ENCODE measurements around the gene FNDC3A.

DNA sequence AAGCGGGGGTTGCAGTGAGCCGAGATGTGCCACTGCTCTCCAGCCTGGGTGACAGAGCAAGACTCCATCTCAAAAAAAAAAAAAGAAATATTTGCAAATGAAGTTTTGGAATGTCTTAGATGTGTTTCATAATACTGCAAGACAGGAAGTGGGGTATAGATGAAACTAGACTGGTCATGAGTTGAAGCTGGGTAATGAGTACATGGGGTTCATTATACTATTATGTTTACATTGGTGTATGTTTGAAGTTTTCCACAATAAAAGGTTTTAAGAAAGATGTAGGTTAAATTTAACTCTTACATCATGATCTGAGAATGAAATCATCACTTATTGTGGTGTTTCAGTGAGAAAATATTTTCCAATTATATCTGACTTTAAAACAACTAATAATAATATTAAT is 19.0 kb downstream of the FNDC3A start:
- TF ChIP-seq, protein P1, sequence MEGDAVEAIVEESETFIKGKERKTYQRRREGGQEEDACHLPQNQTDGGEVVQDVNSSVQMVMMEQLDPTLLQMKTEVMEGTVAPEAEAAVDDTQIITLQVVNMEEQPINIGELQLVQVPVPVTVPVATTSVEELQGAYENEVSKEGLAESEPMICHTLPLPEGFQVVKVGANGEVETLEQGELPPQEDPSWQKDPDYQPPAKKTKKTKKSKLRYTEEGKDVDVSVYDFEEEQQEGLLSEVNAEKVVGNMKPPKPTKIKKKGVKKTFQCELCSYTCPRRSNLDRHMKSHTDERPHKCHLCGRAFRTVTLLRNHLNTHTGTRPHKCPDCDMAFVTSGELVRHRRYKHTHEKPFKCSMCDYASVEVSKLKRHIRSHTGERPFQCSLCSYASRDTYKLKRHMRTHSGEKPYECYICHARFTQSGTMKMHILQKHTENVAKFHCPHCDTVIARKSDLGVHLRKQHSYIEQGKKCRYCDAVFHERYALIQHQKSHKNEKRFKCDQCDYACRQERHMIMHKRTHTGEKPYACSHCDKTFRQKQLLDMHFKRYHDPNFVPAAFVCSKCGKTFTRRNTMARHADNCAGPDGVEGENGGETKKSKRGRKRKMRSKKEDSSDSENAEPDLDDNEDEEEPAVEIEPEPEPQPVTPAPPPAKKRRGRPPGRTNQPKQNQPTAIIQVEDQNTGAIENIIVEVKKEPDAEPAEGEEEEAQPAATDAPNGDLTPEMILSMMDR (IDR thresholded peaks at IDR 0.05; ENCODE audit: low read length) = no peak
- no peak for TF ChIP-seq EZH2phosphoT487 (IDR thresholded peaks at IDR 0.05; ENCODE audit: low read length)
- TF ChIP-seq EZH2 (optimal IDR thresholded peaks at IDR 0.05; ENCODE audit: low read depth, low read length) = no peak

Data from MM.1S (cell line).